Lower leg skin (tissue), 3 donors: ENCODE measurements around the gene CST7.

Experiments
- POLR2A ChIP-seq, 2 donors: fragments of 450-650 bp; IDR thresholded peaks; one replicate each; pipeline ENCODE4 v1.6.1; 2016 to 2017; ENCODE audit warnings: antibody characterized with exemption in 2 of 2, mild to moderate bottlenecking in 1 of 2, moderate library complexity in 1 of 2
- TF ChIP-seq, protein P1 (sequence below), 3 donors: fragments of 450-650 bp; IDR thresholded peaks; one replicate each; pipeline ENCODE4 v1.5.1; 2016; ENCODE audit warnings: antibody characterized with exemption in 3 of 3, mild to moderate bottlenecking in 3 of 3, moderate library complexity in 2 of 3

DNA sequence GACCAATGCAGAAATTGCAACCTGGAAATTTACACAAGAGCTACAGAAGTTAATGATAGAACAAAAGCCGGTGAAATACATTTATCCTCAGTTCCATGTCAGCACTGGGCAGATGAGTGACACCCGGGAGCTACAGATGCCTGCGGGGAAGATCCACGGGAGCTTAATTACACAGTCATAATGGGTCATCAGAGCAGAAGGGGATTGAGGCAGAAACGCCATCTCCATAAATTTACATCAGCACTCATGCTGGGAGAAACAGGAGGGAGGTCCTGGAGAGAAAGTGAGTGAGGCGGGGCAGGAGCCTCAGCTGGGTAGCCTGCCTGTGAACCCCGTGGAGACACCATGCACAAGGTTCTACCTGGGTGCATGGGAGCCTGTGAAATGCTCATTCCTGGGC is 37.6 kb upstream of the CST7 start:
- TF ChIP-seq, protein P1, sequence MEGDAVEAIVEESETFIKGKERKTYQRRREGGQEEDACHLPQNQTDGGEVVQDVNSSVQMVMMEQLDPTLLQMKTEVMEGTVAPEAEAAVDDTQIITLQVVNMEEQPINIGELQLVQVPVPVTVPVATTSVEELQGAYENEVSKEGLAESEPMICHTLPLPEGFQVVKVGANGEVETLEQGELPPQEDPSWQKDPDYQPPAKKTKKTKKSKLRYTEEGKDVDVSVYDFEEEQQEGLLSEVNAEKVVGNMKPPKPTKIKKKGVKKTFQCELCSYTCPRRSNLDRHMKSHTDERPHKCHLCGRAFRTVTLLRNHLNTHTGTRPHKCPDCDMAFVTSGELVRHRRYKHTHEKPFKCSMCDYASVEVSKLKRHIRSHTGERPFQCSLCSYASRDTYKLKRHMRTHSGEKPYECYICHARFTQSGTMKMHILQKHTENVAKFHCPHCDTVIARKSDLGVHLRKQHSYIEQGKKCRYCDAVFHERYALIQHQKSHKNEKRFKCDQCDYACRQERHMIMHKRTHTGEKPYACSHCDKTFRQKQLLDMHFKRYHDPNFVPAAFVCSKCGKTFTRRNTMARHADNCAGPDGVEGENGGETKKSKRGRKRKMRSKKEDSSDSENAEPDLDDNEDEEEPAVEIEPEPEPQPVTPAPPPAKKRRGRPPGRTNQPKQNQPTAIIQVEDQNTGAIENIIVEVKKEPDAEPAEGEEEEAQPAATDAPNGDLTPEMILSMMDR (IDR thresholded peaks at IDR 0.05), result no peak
- no peak for TF ChIP-seq POLR2A (IDR thresholded peaks at IDR 0.05)
